ENCODE data around the gene RNF144A.

Gene RNF144A

GRCh38 chr2:6908291-6908690, 8.9 kb upstream of the RNF144A start:
- H3K9ac ChIP-seq (ENCODE audit: low read length) = no peak overlapping the region

GRCh38 chr2:6909431-6910385, 7.5 kb upstream of the RNF144A start:
- no peak for DNase-seq
- Histone ChIP-seq H2BK12ac (ENCODE audit: low read length) (no peak overlapping the region), H3K4ac (ENCODE audit: low read depth, low read length) (no peak overlapping the region), H3K9me3 (ENCODE audit: insufficient read depth, low read depth, low read length) (no peaks in the 10 kb centered on the region), H3K23ac (ENCODE audit: low read length) (no peak overlapping the region), H3K4me2 (ENCODE audit: low read length) (no peak overlapping the region), H3K14ac (ENCODE audit: low read length) (no peak overlapping the region), H2BK120ac (ENCODE audit: insufficient read depth, low read length, poor library complexity) (no peak overlapping the region), H4K8ac (ENCODE audit: low read depth, low read length) (no peak overlapping the region), H3K9ac (ENCODE audit: low read length) (no peak overlapping the region), H3K27me3 (ENCODE audit: insufficient read depth, low read length) (no peaks in the 10 kb centered on the region), H3K18ac (ENCODE audit: low read length) (no peak overlapping the region), H2BK5ac (ENCODE audit: low read depth, low read length, poor library complexity) (no peak overlapping the region), H3K79me2 (ENCODE audit: control insufficient read depth, insufficient read depth, low read length, poor library complexity) (no peaks in the 10 kb centered on the region), H4K12ac (ENCODE audit: low read depth, low read length) (no peak overlapping the region), H4K91ac (ENCODE audit: low read depth, low read length) (no peak overlapping the region), H3K79me1 (ENCODE audit: low read length) (no peaks in the 10 kb centered on the region), H2AFZ (ENCODE audit: insufficient read depth, low read length, poor library complexity) (no peak overlapping the region), H3K36me3 (ENCODE audit: control insufficient read depth in 1 of 2, insufficient read depth in 2 of 2, low read length in 2 of 2) (no peaks in the 10 kb centered on the region), H2AK5ac (ENCODE audit: low read length) (no peak overlapping the region), H3K27ac (ENCODE audit: low read depth, low read length) (no peak overlapping the region), H3K4me1 (ENCODE audit: control insufficient read depth in 1 of 2, insufficient read depth in 2 of 2, low read length in 2 of 2) (no peaks in the 10 kb centered on the region), H3K4me3 (ENCODE audit: low read depth, low read length) (no peak overlapping the region)
- 100% methylated on average over 2 of the region's 8 CpGs for WGBS (ENCODE audit: extremely low coverage, insufficient coverage, insufficient read length)

More at GRCh38 chr2:6908291-6908690, 8.9 kb upstream of the RNF144A start:
- no peak overlapping the region for H4K8ac ChIP-seq (ENCODE audit: low read depth, low read length)
- H3K18ac ChIP-seq (ENCODE audit: low read length) = no peak overlapping the region
- no peak overlapping the region for H2BK5ac ChIP-seq (ENCODE audit: low read depth, low read length, poor library complexity)
- no peak overlapping the region for H3K23ac ChIP-seq (ENCODE audit: low read length)
- H2BK12ac ChIP-seq (ENCODE audit: low read length) = no peak overlapping the region
- no peaks in the 10 kb centered on the region for H3K27me3 ChIP-seq (ENCODE audit: insufficient read depth, low read length)
- no peak overlapping the region for H2AFZ ChIP-seq (ENCODE audit: insufficient read depth, low read length, poor library complexity)
- H3K14ac ChIP-seq (ENCODE audit: low read length) = no peak overlapping the region
- H2AK5ac ChIP-seq (ENCODE audit: low read length) = no peak overlapping the region
- H2BK120ac ChIP-seq (ENCODE audit: insufficient read depth, low read length, poor library complexity) = no peak overlapping the region
- H3K4me2 ChIP-seq (ENCODE audit: low read length) = no peak overlapping the region
- H3K79me1 ChIP-seq (ENCODE audit: low read length) = no peaks in the 10 kb centered on the region
- DNase-seq = no peak
- H3K36me3 ChIP-seq (ENCODE audit: control insufficient read depth in 1 of 2, insufficient read depth in 2 of 2, low read length in 2 of 2) = no peaks in the 10 kb centered on the region
- H3K27ac ChIP-seq (ENCODE audit: low read depth, low read length) = no peak overlapping the region
- H3K9me3 ChIP-seq (ENCODE audit: insufficient read depth, low read depth, low read length) = no peaks in the 10 kb centered on the region
- H3K4me3 ChIP-seq (ENCODE audit: low read depth, low read length) = no peak overlapping the region
- H3K4ac ChIP-seq (ENCODE audit: low read depth, low read length) = no peak overlapping the region
- H3K4me1 ChIP-seq (ENCODE audit: control insufficient read depth in 1 of 2, insufficient read depth in 2 of 2, low read length in 2 of 2) = no peaks in the 10 kb centered on the region
- WGBS (ENCODE audit: extremely low coverage, insufficient coverage, insufficient read length) = no CpG with 5 or more reads among the region's 2 CpGs
- no peak overlapping the region for H4K91ac ChIP-seq (ENCODE audit: low read depth, low read length)
- H4K12ac ChIP-seq (ENCODE audit: low read depth, low read length) = no peak overlapping the region
- H3K79me2 ChIP-seq (ENCODE audit: control insufficient read depth, insufficient read depth, low read length, poor library complexity) = no peaks in the 10 kb centered on the region

- Histone ChIP-seq H3K23ac (ENCODE audit: low read length) (no peak overlapping the region), H3K9ac (ENCODE audit: low read length) (no peak overlapping the region)
Measured at GRCh38 chr2:6911721-6912120, 5.5 kb upstream of the RNF144A start.

GRCh38 chr2:6913415-6914157, 3.6 kb upstream of the RNF144A start:
- Histone ChIP-seq H4K8ac (ENCODE audit: low read depth, low read length) (no peak overlapping the region), H4K91ac (ENCODE audit: low read depth, low read length) (no peak overlapping the region), H3K14ac (ENCODE audit: low read length) (no peak overlapping the region), H3K79me1 (ENCODE audit: low read length) (peaks cover 8% of the 10 kb centered on the region), H3K4me2 (ENCODE audit: low read length) (no peak overlapping the region), H2AFZ (ENCODE audit: insufficient read depth, low read length, poor library complexity) (no peak overlapping the region), H3K36me3 (ENCODE audit: control insufficient read depth in 1 of 2, insufficient read depth in 2 of 2, low read length in 2 of 2) (no peaks in the 10 kb centered on the region), H3K9ac (ENCODE audit: low read length) (no peak overlapping the region), H3K23ac (ENCODE audit: low read length) (no peak overlapping the region), H3K27me3 (ENCODE audit: insufficient read depth, low read length) (no peaks in the 10 kb centered on the region), H3K4me3 (ENCODE audit: low read depth, low read length) (no peak overlapping the region), H3K9me3 (ENCODE audit: insufficient read depth, low read depth, low read length) (no peaks in the 10 kb centered on the region), H2BK120ac (ENCODE audit: insufficient read depth, low read length, poor library complexity) (no peak overlapping the region), H4K12ac (ENCODE audit: low read depth, low read length) (no peak overlapping the region), H3K79me2 (ENCODE audit: control insufficient read depth, insufficient read depth, low read length, poor library complexity) (peaks cover 4% of the 10 kb centered on the region), H3K18ac (ENCODE audit: low read length) (no peak overlapping the region), H2AK5ac (ENCODE audit: low read length) (no peak overlapping the region), H2BK5ac (ENCODE audit: low read depth, low read length, poor library complexity) (no peak overlapping the region), H2BK12ac (ENCODE audit: low read length) (no peak overlapping the region), H3K4ac (ENCODE audit: low read depth, low read length) (no peak overlapping the region), H3K27ac (ENCODE audit: low read depth, low read length) (no peak overlapping the region), H3K4me1 (ENCODE audit: control insufficient read depth in 1 of 2, insufficient read depth in 2 of 2, low read length in 2 of 2) (peaks cover 0 to 3% of the 10 kb centered on the region in 2 experiments)
- no peak for DNase-seq
- WGBS (ENCODE audit: extremely low coverage, insufficient coverage, insufficient read length) = no CpG with 5 or more reads among the region's 9 CpGs

More at GRCh38 chr2:6911721-6912120, 5.5 kb upstream of the RNF144A start:
- no peaks in the 10 kb centered on the region for H3K79me1 ChIP-seq (ENCODE audit: low read length)
- H2BK120ac ChIP-seq (ENCODE audit: insufficient read depth, low read length, poor library complexity) = no peak overlapping the region
- H3K27me3 ChIP-seq (ENCODE audit: insufficient read depth, low read length) = no peaks in the 10 kb centered on the region
- H3K27ac ChIP-seq (ENCODE audit: low read depth, low read length) = no peak overlapping the region
- no peaks in the 10 kb centered on the region for H3K79me2 ChIP-seq (ENCODE audit: control insufficient read depth, insufficient read depth, low read length, poor library complexity)
- H3K9me3 ChIP-seq (ENCODE audit: insufficient read depth, low read depth, low read length) = no peaks in the 10 kb centered on the region
- no peak for DNase-seq
- no peak overlapping the region for H4K12ac ChIP-seq (ENCODE audit: low read depth, low read length)
- H4K91ac ChIP-seq (ENCODE audit: low read depth, low read length) = no peak overlapping the region
- no peak overlapping the region for H4K8ac ChIP-seq (ENCODE audit: low read depth, low read length)
- no peaks in the 10 kb centered on the region for H3K36me3 ChIP-seq (ENCODE audit: control insufficient read depth in 1 of 2, insufficient read depth in 2 of 2, low read length in 2 of 2)
- no peak overlapping the region for H2AFZ ChIP-seq (ENCODE audit: insufficient read depth, low read length, poor library complexity)
- H3K4me3 ChIP-seq (ENCODE audit: low read depth, low read length) = no peak overlapping the region
- H2BK5ac ChIP-seq (ENCODE audit: low read depth, low read length, poor library complexity) = no peak overlapping the region
- no peak overlapping the region for H2AK5ac ChIP-seq (ENCODE audit: low read length)
- no peak overlapping the region for H3K18ac ChIP-seq (ENCODE audit: low read length)
- H2BK12ac ChIP-seq (ENCODE audit: low read length) = no peak overlapping the region
- H3K14ac ChIP-seq (ENCODE audit: low read length) = no peak overlapping the region
- H3K4ac ChIP-seq (ENCODE audit: low read depth, low read length) = no peak overlapping the region
- H3K4me1 ChIP-seq (ENCODE audit: control insufficient read depth in 1 of 2, insufficient read depth in 2 of 2, low read length in 2 of 2) = no peaks in the 10 kb centered on the region
- H3K4me2 ChIP-seq (ENCODE audit: low read length) = no peak overlapping the region
